Parathyroid adenoma (tissue), 2 donors: Measurements from ENCODE around the gene RDX.

Experiments
- H2AFZ ChIP-seq: fragments of 300-600 bp; sonication (generic); one replicate; pipeline ENCODE4 v1.7.0; 2017; ENCODE audit warnings: antibody characterized with exemption, mild to moderate bottlenecking
- H3K27ac ChIP-seq: fragments of 300-600 bp; sonication (generic); one replicate; pipeline ENCODE4 v1.7.0; 2017
- H3K27me3 ChIP-seq: fragments of 300-600 bp; sonication (generic); one replicate; pipeline ENCODE4 v1.7.0; 2017; ENCODE audit warnings: low read length; ENCODE audit not compliant: control insufficient read depth, insufficient read depth
- H3K36me3 ChIP-seq: fragments of 300-600 bp; sonication (generic); one replicate; pipeline ENCODE4 v1.7.0; 2017; ENCODE audit warnings: low read length; ENCODE audit not compliant: control insufficient read depth, insufficient read depth
- H3K4me1 ChIP-seq: fragments of 300-600 bp; sonication (generic); one replicate; pipeline ENCODE4 v1.7.0; 2017; ENCODE audit warnings: control low read depth
- H3K4me2 ChIP-seq: fragments of 300-600 bp; sonication (generic); one replicate; pipeline ENCODE4 v1.7.0; 2017; ENCODE audit warnings: low read length
- H3K4me3 ChIP-seq: fragments of 300-600 bp; sonication (generic); one replicate; pipeline ENCODE4 v1.7.0; 2017; ENCODE audit warnings: low read depth, low read length
- H3K79me2 ChIP-seq: fragments of 300-600 bp; sonication (generic); one replicate; pipeline ENCODE4 v1.7.0; 2017; ENCODE audit warnings: control low read depth
- H3K9ac ChIP-seq: fragments of 300-600 bp; sonication (generic); one replicate; pipeline ENCODE4 v1.7.0; 2017; ENCODE audit warnings: mild to moderate bottlenecking
- H3K9me3 ChIP-seq: fragments of 300-600 bp; sonication (generic); one replicate; pipeline ENCODE4 v1.7.0; 2017; ENCODE audit warnings: low read length; ENCODE audit not compliant: control insufficient read depth
- CTCF ChIP-seq: fragments of 300-600 bp; sonication (generic); IDR thresholded peaks from one replicate; pipeline ENCODE4 v1.7.0; 2017; ENCODE audit warnings: antibody characterized with exemption, mild to moderate bottlenecking
- donor health status: primary hyperparathyroidism.

Gene RDX

GRCh38 chr11:110169738-110170137 is 126.7 kb downstream of the RDX start:
- Histone ChIP-seq H3K4me3 (no peak overlapping the region), H3K9me3 (no peaks in the 10 kb centered on the region), H3K27ac (no peak overlapping the region), H3K36me3 (no peaks in the 10 kb centered on the region), H3K4me2 (no peak overlapping the region), H3K27me3 (no peaks in the 10 kb centered on the region), H3K9ac (no peak overlapping the region), H2AFZ (no peak overlapping the region), H3K4me1 (no peaks in the 10 kb centered on the region), H3K79me2 (no peaks in the 10 kb centered on the region)
- TF ChIP-seq CTCF, result no peak

GRCh38 chr11:110168033-110168803 is 128.2 kb downstream of the RDX start:
- H3K4me3 ChIP-seq, result no peak overlapping the region
- H3K4me2 ChIP-seq, result no peak overlapping the region
- TF ChIP-seq CTCF, result no peak
- H2AFZ ChIP-seq, result no peak overlapping the region
- H3K36me3 ChIP-seq, result no peaks in the 10 kb centered on the region
- H3K27me3 ChIP-seq, result no peaks in the 10 kb centered on the region
- H3K4me1 ChIP-seq, result no peaks in the 10 kb centered on the region
- no peaks in the 10 kb centered on the region for H3K79me2 ChIP-seq
- H3K27ac ChIP-seq, result no peak overlapping the region
- no peaks in the 10 kb centered on the region for H3K9me3 ChIP-seq
- no peak overlapping the region for H3K9ac ChIP-seq

- Histone ChIP-seq H3K4me2 (no peak overlapping the region), H2AFZ (no peak overlapping the region), H3K36me3 (no peaks in the 10 kb centered on the region), H3K27me3 (no peaks in the 10 kb centered on the region), H3K4me3 (no peak overlapping the region), H3K9me3 (no peaks in the 10 kb centered on the region), H3K27ac (no peak overlapping the region), H3K4me1 (no peaks in the 10 kb centered on the region), H3K9ac (no peak overlapping the region), H3K79me2 (no peaks in the 10 kb centered on the region)
- TF ChIP-seq CTCF, result no peak
Observed at GRCh38 chr11:110165039-110165925, 131.1 kb downstream of the RDX start.

GRCh38 chr11:110162216-110162615 is 134.2 kb downstream of the RDX start:
- no peak overlapping the region for H3K9ac ChIP-seq
- H3K36me3 ChIP-seq, result no peaks in the 10 kb centered on the region
- H3K79me2 ChIP-seq, result no peaks in the 10 kb centered on the region
- H3K9me3 ChIP-seq, result no peaks in the 10 kb centered on the region
- H3K27ac ChIP-seq, result no peak overlapping the region
- no peaks in the 10 kb centered on the region for H3K4me1 ChIP-seq
- no peak overlapping the region for H3K4me3 ChIP-seq
- no peaks in the 10 kb centered on the region for H3K27me3 ChIP-seq
- no peak overlapping the region for H3K4me2 ChIP-seq
- no peak overlapping the region for H2AFZ ChIP-seq
- TF ChIP-seq CTCF, result no peak
